ENCODE measurements around the gene MRPL36. TPM values are rescaled to one million over a fixed set of nuclear protein-coding genes. Genes with fewer than 3 reads are reported as not detected.

MRPL36 gene
- total RNA-seq, 1 donor from 2014 or later, result 21.4 TPM

- Histone ChIP-seq H3K4me3 (no peak overlapping the region), H3K36me3 (no peaks in the 10 kb centered on the region), H3K27me3 (no peaks in the 10 kb centered on the region), H3K27ac (no peak overlapping the region), H3K9me3 (no peaks in the 10 kb centered on the region), H3K4me1 (no peaks in the 10 kb centered on the region)
- intact Hi-C loops (cut with DNase I), result no loop called here
- DNase-seq (ENCODE audit: low spot score in 2 of 2), result no peak
- TF ChIP-seq, protein P1, sequence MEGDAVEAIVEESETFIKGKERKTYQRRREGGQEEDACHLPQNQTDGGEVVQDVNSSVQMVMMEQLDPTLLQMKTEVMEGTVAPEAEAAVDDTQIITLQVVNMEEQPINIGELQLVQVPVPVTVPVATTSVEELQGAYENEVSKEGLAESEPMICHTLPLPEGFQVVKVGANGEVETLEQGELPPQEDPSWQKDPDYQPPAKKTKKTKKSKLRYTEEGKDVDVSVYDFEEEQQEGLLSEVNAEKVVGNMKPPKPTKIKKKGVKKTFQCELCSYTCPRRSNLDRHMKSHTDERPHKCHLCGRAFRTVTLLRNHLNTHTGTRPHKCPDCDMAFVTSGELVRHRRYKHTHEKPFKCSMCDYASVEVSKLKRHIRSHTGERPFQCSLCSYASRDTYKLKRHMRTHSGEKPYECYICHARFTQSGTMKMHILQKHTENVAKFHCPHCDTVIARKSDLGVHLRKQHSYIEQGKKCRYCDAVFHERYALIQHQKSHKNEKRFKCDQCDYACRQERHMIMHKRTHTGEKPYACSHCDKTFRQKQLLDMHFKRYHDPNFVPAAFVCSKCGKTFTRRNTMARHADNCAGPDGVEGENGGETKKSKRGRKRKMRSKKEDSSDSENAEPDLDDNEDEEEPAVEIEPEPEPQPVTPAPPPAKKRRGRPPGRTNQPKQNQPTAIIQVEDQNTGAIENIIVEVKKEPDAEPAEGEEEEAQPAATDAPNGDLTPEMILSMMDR (IDR thresholded peaks at IDR 0.05), result no peak
Observed at GRCh38 chr5:1783216-1783554, 16.5 kb downstream of the MRPL36 start.

GRCh38 chr5:1782385-1783215, 17.0 kb downstream of the MRPL36 start:
- no peak for DNase-seq (ENCODE audit: low spot score in 2 of 2)
- no peaks in the 10 kb centered on the region for H3K27me3 ChIP-seq
- H3K4me3 ChIP-seq, result no peak overlapping the region
- TF ChIP-seq, protein P1 (IDR thresholded peaks at IDR 0.05), result no peak
- no peak overlapping the region for H3K27ac ChIP-seq
- H3K4me1 ChIP-seq, result no peaks in the 10 kb centered on the region
- intact Hi-C loops (cut with DNase I), result no loop called here
- no peaks in the 10 kb centered on the region for H3K9me3 ChIP-seq
- H3K36me3 ChIP-seq, result no peaks in the 10 kb centered on the region

- Histone ChIP-seq H3K36me3 (no peaks in the 10 kb centered on the region), H3K9me3 (no peaks in the 10 kb centered on the region), H3K27ac (no peak overlapping the region), H3K4me1 (no peaks in the 10 kb centered on the region), H3K27me3 (no peaks in the 10 kb centered on the region), H3K4me3 (no peak overlapping the region)
- DNase-seq (ENCODE audit: low spot score in 2 of 2), result no peak
- TF ChIP-seq, protein P1 (IDR thresholded peaks at IDR 0.05), result no peak
- intact Hi-C loops (cut with DNase I), result no loop called here
Observed at GRCh38 chr5:1781726-1782384, 17.8 kb downstream of the MRPL36 start.

GRCh38 chr5:1781107-1781506, 18.5 kb downstream of the MRPL36 start:
- TF ChIP-seq, protein P1 (IDR thresholded peaks at IDR 0.05), result no peak
- intact Hi-C loops (cut with DNase I), result no loop called here
- Histone ChIP-seq H3K36me3 (no peaks in the 10 kb centered on the region), H3K9me3 (no peaks in the 10 kb centered on the region), H3K27ac (no peak overlapping the region), H3K4me1 (no peaks in the 10 kb centered on the region), H3K4me3 (no peak overlapping the region), H3K27me3 (no peaks in the 10 kb centered on the region)
- no peak for DNase-seq (ENCODE audit: low spot score in 2 of 2)

DNA sequence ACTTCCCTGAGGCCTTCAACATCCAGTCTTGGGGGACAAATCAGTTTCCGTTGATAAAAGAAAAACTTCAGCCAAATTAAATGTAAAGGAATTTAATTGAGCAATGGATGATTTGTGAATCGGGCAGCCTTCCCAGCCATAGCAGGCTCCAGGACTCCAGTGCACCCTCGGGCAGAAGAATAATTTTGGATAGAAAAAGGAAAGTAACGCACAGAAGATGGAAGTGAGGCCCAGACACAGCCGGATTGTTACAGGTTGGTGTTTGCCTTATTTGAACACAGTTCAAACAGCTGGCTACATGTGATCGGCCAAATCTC, 19.1 kb downstream of the MRPL36 start:
- Histone ChIP-seq H3K27me3 (no peaks in the 10 kb centered on the region), H3K36me3 (no peaks in the 10 kb centered on the region), H3K4me3 (no peak overlapping the region), H3K27ac (no peak overlapping the region), H3K9me3 (no peaks in the 10 kb centered on the region), H3K4me1 (no peaks in the 10 kb centered on the region)
- TF ChIP-seq, protein P1 (IDR thresholded peaks at IDR 0.05), result no peak
- DNase-seq (ENCODE audit: low spot score in 2 of 2), result no peak
- intact Hi-C loops (cut with DNase I), result no loop called here

Measured in ascending aorta (tissue), 2 donors.